ENCODE measurements around the gene PRUNE2.

The PRUNE2 gene

GRCh38 chr9:76902395-76902794, 3.5 kb downstream of the PRUNE2 start:
- no peak overlapping the region for H3K27ac ChIP-seq
- POLR2A ChIA-PET (ENCODE audit: low non-redundant PET): no interaction called here

GRCh38 chr9:76901801-76902200, 4.1 kb downstream of the PRUNE2 start:
- POLR2A ChIA-PET (ENCODE audit: low non-redundant PET): no interaction called here
- CTCF ChIA-PET: interaction anchor here (0.5 to 1.4 kb wide), 4 partner anchors 9 to 152 kb away, joined by 3 to 5 read pairs (median 3); no protein-coding TSS in a partner anchor
- no peak for TF ChIP-seq CTCF (conservative IDR thresholded peaks at IDR 0.05; ENCODE audit: low read depth)
- H3K27ac ChIP-seq: no peak overlapping the region
- no peak for DNase-seq (ENCODE audit: low spot score)

More at GRCh38 chr9:76902395-76902794, 3.5 kb downstream of the PRUNE2 start:
- DNase-seq (ENCODE audit: low spot score): no peak
- CTCF ChIA-PET: interaction anchor here (0.5 kb wide), 1 partner anchor 121 kb away, joined by 3 read pairs; no protein-coding TSS in a partner anchor
- TF ChIP-seq CTCF (conservative IDR thresholded peaks at IDR 0.05; ENCODE audit: low read depth): no peak

- no peak for DNase-seq (ENCODE audit: low spot score)
- POLR2A ChIA-PET (ENCODE audit: low non-redundant PET): no interaction called here
- no peak overlapping the region for H3K27ac ChIP-seq
- TF ChIP-seq CTCF (conservative IDR thresholded peaks at IDR 0.05; ENCODE audit: low read depth): no peak
- CTCF ChIA-PET: interaction anchor here (0.5 to 1.4 kb wide), 3 partner anchors 9 to 280 kb away, joined by 3 to 5 read pairs (median 3); no protein-coding TSS in a partner anchor
These were observed 5.0 kb downstream of the PRUNE2 start for GRCh38 chr9:76900884-76901440.

GRCh38 chr9:76898786-76899185, 7.1 kb downstream of the PRUNE2 start:
- ChIA-PET POLR2A (ENCODE audit: low non-redundant PET) (no interaction called here), CTCF (no interaction called here)
- no peak overlapping the region for H3K27ac ChIP-seq
- no peak for TF ChIP-seq CTCF (conservative IDR thresholded peaks at IDR 0.05; ENCODE audit: low read depth)
- no peak for DNase-seq (ENCODE audit: low spot score)

GRCh38 chr9:76897804-76898525, 7.9 kb downstream of the PRUNE2 start:
- no peak for TF ChIP-seq CTCF (conservative IDR thresholded peaks at IDR 0.05; ENCODE audit: low read depth)
- H3K27ac ChIP-seq: no peak overlapping the region
- ChIA-PET POLR2A (ENCODE audit: low non-redundant PET) (no interaction called here), CTCF (no interaction called here)
- DNase-seq (ENCODE audit: low spot score): no peak

- no peak for DNase-seq (ENCODE audit: low spot score)
- POLR2A ChIA-PET (ENCODE audit: low non-redundant PET): no interaction called here
- CTCF ChIA-PET: no interaction called here
- no peak for TF ChIP-seq CTCF (conservative IDR thresholded peaks at IDR 0.05; ENCODE audit: low read depth)
- no peak overlapping the region for H3K27ac ChIP-seq
These were observed 9.9 kb downstream of the PRUNE2 start for GRCh38 chr9:76896035-76896434.
